Right cardiac atrium (tissue), 5 donors: ENCODE measurements around the gene ACOX3. TPM values are rescaled to one million over a fixed set of nuclear protein-coding genes. Genes with fewer than 3 reads are reported as not detected.

Experiments used
- ATAC-seq, 2 donors: fragments of 200-7000 bp; cut with Tn5 transposase; one replicate each; pipeline versions ENCODE4 v1.8.0 to v1.9.1; 2020; ENCODE audit warnings: moderate library complexity in 2 of 2, mild to moderate bottlenecking in 1 of 2
- DNase-seq, 3 donors: peaks; one replicate each; pipeline ENCODE4 v3.0.0-alpha.2; 2020
- H3K27ac ChIP-seq: one replicate; pipeline ENCODE4 v1.5.1; 2013; ENCODE audit warnings: mild to moderate bottlenecking, low read length, control low read depth, moderate library complexity
- H3K27me3 ChIP-seq: one replicate; pipeline ENCODE4 v1.6.1; 2013; ENCODE audit not compliant: control insufficient read depth, insufficient read depth
- H3K4me1 ChIP-seq: one replicate; pipeline ENCODE4 v1.6.1; 2013; ENCODE audit warnings: low read length; ENCODE audit not compliant: control insufficient read depth, insufficient read depth
- H3K4me3 ChIP-seq: one replicate; pipeline ENCODE4 v1.5.1; 2013; ENCODE audit warnings: low read length, control low read depth
- H3K9me3 ChIP-seq: one replicate; pipeline ENCODE4 v1.6.1; 2013; ENCODE audit warnings: low read length; ENCODE audit not compliant: control insufficient read depth
- WGBS: extraction: QIAGEN DNeasy Blood & Tissue Kit; methylation state at CpG from one replicate; pipeline ENCODE4 v1.1.7; 2013; 5-methylcytosine and 5-hydroxymethylcytosine counted together
- intact Hi-C, 4 donors: fragments of 100-400 bp; cut with DNase I; formaldehyde crosslinking; loops; one replicate each; pipeline versions ENCODE4 v1.11.0 to v1.14.0; 2022 to 2023
- polyA plus RNA-seq: library from polyadenylated mRNA; stranded (reverse); fragments of 200-250 nt; gene quantifications from one replicate; pipeline ENCODE4 v1.2.3, GENCODE V29; 2013
- total RNA-seq, 4 donors: library from RNA; stranded (reverse); fragmentation: NEBNext Ultra II Directional; extraction: Animal tissue kit (Norgen Biotek cat#: 25700); gene quantifications; one replicate each; pipeline ENCODE4 v1.2.1, GENCODE V29; 2021
- donor health status: healthy with polysubstance abuse.
- donor health status: DM: no; HTN: yes; CAD: no.
- donor health status: DM: no; HTN: no; CAD: no.
- donor health status: DM: no; HTN: yes; CAD: no; lungs with severe emphysema.
- donor health status: DM: yes; HTN: yes; CAD: no.

The ACOX3 gene
- total and polyA plus RNA-seq, 5 donors = 25.7 to 94.8 (median 54.3) TPM

DNA sequence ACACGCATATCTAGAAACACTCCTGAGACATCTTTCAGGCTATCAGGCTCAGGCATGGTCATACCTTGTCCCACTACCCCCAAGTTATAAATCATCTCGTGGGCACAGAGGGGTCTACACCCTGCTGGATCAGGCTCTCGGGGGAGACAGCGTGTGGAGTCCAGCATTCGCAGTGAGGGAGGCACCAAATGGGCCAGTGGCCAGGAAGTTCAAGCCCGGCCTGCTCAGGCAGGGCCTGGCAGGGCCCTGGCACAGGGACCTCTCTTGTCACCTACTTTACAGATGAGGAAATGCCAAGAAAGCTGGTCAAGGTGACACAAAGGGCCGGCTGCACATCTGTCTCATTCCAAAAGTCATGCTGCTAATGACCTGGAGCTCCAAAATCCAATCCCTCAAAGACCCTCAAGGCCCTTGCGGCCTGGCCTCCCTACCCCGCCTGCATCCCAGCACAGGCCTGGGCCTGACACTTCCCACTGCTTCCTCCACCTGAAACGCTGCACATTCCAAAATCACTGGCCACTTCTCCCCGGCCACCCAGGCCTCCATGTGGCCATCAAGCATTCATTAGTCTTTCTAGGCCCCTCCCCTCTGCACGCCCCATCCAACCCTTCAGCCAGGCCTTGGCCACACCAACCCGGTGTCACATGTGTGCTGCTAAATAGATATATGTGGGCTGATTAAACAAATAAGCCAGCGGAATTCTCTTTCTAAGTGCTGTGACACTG, 35.6 kb downstream of the ACOX3 start:
- H3K27me3 ChIP-seq = no peaks in the 10 kb centered on the region
- WGBS = 65% methylated on average over 14 of the region's 14 CpGs
- ATAC-seq (peak in 1 of 2 donors; percentile 29), DNase-seq (peak in 2 of 3 donors; percentile 31 to 74)
- peaks cover 4% of the 10 kb centered on the region for H3K4me1 ChIP-seq
- no peak overlapping the region for H3K4me3 ChIP-seq
- no peaks in the 10 kb centered on the region for H3K9me3 ChIP-seq
- H3K27ac ChIP-seq = no peak overlapping the region
- intact Hi-C loops = loop anchor here in 3 of 4 donors (5.0 to 10.0 kb wide), 4 partner anchors 128 to 163 kb away; no protein-coding TSS in a partner anchor

DNA sequence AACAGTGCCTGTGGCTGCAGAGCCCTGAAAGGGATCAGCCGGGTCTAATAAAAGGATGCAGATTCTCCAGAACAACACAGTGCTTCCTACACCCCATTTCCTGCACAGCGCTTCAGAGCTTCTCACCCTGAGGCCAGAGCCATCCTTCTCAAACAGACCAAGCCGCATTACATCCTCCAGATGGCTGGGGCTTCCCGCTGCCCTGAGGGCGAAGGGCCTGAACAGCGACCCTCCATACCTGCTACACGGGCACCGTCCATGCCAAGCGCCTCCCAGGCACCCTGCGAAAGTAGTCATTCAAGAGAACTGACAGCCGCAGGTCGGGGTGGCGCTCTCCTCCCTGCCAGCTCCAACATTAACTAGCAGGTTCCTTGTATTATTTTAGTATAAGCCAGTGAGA, 36.5 kb downstream of the ACOX3 start:
- 82% methylated on average over 13 of the region's 13 CpGs for WGBS
- Histone ChIP-seq H3K27ac (no peak overlapping the region), H3K4me1 (peaks cover 4% of the 10 kb centered on the region), H3K9me3 (no peaks in the 10 kb centered on the region), H3K4me3 (no peak overlapping the region), H3K27me3 (no peaks in the 10 kb centered on the region)
- peak in 1 of 3 donors; percentile 56 for DNase-seq
- ATAC-seq = no peak
- intact Hi-C loops = loop anchor here (1.0 to 10.0 kb wide), 6 partner anchors 127 to 162 kb away; no protein-coding TSS in a partner anchor

- intact Hi-C loops = loop anchor here (1.0 to 10.0 kb wide), 6 partner anchors 126 to 161 kb away; no protein-coding TSS in a partner anchor
- no peak overlapping the region for H3K27ac ChIP-seq
- 46% methylated on average over 12 of the region's 12 CpGs for WGBS
- H3K9me3 ChIP-seq = no peaks in the 10 kb centered on the region
- H3K27me3 ChIP-seq = no peaks in the 10 kb centered on the region
- peaks cover 4% of the 10 kb centered on the region for H3K4me1 ChIP-seq
- H3K4me3 ChIP-seq = no peak overlapping the region
- DNase-seq (peak; percentile 91 to 96 (median 96)), ATAC-seq (peak; percentile 79 to 86)
These were observed 37.3 kb downstream of the ACOX3 start for GRCh38 chr4:8403173-8403753.

DNA sequence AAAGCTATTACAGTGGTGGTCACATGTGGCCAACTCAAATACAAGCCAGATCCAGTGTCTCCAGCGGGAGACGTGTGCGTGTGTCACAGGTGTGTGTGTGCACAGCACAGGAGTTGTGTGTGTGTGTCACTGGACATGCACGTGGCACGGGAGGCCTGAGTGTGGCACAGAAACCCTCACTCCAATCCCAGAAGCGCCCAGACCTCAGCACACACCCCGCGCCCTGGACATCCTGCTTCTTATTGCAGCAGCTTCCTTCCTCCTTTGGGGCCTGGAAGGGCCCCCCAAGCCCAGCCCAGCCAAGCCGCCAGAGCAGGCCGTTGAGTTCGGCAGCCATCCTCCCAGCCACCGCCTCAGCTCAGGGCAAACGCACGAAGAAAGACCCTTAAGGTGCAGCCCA, 37.9 kb downstream of the ACOX3 start:
- DNase-seq (peak; percentile 63 to 83 (median 82)), ATAC-seq (peak; percentile 51 to 74)
- Histone ChIP-seq H3K4me1 (peaks cover 4% of the 10 kb centered on the region), H3K27me3 (no peaks in the 10 kb centered on the region), H3K4me3 (no peak overlapping the region), H3K27ac (peak overlapping the region; percentile 66), H3K9me3 (no peaks in the 10 kb centered on the region)
- WGBS = 62% methylated on average over 14 of the region's 14 CpGs
- intact Hi-C loops = loop anchor here (1.0 to 10.0 kb wide), 6 partner anchors 125 to 160 kb away; no protein-coding TSS in a partner anchor

- Histone ChIP-seq H3K4me1 (peaks cover 4% of the 10 kb centered on the region), H3K27me3 (no peaks in the 10 kb centered on the region), H3K27ac (peak overlapping the region; percentile 34), H3K9me3 (no peaks in the 10 kb centered on the region), H3K4me3 (no peak overlapping the region)
- intact Hi-C loops = loop anchor here in 3 of 4 donors (2.0 to 10.0 kb wide), 5 partner anchors 125 to 160 kb away; no protein-coding TSS in a partner anchor
- DNase-seq (peak in 2 of 3 donors; percentile 76), ATAC-seq (peak; percentile 50 to 66)
- 47% methylated on average over 11 of the region's 11 CpGs for WGBS
These were observed 38.3 kb downstream of the ACOX3 start for GRCh38 chr4:8402181-8402597.

DNA sequence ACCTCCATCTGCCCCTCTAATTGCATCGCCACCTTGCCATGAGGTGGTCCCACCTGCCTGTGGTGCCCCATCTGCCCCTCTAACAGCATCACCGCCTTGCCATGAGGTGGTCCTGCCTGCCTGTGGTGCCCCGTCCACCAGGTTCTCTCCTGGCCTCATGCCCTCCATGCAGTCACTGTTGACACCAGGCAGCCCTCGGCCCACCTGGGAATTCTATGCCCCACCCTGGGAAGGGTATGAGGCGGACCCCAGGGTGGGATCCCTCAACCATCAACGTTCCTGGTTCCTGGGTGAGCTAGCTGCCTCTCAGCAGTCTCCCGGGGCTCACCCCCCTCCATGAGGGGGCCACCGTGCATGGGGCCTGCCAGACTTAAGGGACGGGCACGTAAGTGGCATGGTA, 38.9 kb downstream of the ACOX3 start:
- Histone ChIP-seq H3K4me1 (peaks cover 4% of the 10 kb centered on the region), H3K27ac (peak overlapping the region; percentile 34), H3K4me3 (no peak overlapping the region), H3K9me3 (no peaks in the 10 kb centered on the region), H3K27me3 (no peaks in the 10 kb centered on the region)
- intact Hi-C loops = loop anchor here in 3 of 4 donors (2.0 to 10.0 kb wide), 5 partner anchors 124 to 159 kb away; no protein-coding TSS in a partner anchor
- DNase-seq (peak in 1 of 3 donors; percentile 57), ATAC-seq (no peak)
- WGBS = 87% methylated on average over 10 of the region's 10 CpGs

DNA sequence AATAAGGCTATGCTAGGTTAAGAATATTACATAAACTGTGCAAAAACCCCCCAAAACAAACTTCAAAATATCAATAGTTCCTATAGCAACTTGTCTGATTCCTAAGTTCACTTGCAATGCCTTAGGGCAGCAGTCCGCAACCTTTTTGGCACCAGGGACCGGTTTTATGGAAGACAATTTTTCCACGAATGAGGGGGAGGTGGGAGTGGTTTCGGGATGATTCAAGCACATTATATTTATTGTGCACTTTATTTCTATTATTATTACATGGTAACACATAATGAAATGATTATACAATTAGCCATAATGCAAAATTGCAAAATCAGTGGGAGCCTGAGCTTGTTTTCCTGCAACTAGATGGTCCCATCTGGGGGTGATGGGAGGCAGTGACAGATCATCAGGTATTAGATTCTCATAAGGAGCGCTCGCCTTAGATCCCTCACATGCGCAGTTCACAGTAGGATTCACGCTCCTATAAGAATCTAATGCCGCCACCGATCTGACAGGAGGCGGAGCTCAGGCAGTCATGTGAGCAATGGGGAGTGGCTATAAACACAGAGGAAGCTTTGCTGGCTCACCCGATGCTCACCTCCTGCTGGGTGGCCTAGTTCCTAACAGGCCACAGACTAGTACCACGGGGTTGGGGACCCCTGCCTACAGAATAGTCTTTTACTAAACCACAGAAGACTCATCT, 39.7 kb downstream of the ACOX3 start:
- Histone ChIP-seq H3K4me1 (peaks cover 4% of the 10 kb centered on the region), H3K27me3 (no peaks in the 10 kb centered on the region), H3K9me3 (no peaks in the 10 kb centered on the region), H3K4me3 (no peak overlapping the region), H3K27ac (no peak overlapping the region)
- DNase-seq (peak in 1 of 3 donors; percentile 22), ATAC-seq (no peak)
- WGBS = 93% methylated on average over 13 of the region's 13 CpGs
- intact Hi-C loops = loop anchor here in 3 of 4 donors (5.0 to 10.0 kb wide), 4 partner anchors 123 to 158 kb away; no protein-coding TSS in a partner anchor

GRCh38 chr4:8399298-8399697, 41.2 kb downstream of the ACOX3 start:
- 87% methylated on average over 15 of the region's 15 CpGs for WGBS
- Histone ChIP-seq H3K27me3 (no peaks in the 10 kb centered on the region), H3K4me1 (peaks cover 10% of the 10 kb centered on the region), H3K9me3 (no peaks in the 10 kb centered on the region), H3K27ac (no peak overlapping the region), H3K4me3 (no peak overlapping the region)
- DNase-seq = peak in 1 of 3 donors; percentile 29
- intact Hi-C loops = loop anchor here in 2 of 4 donors (5.0 to 10.0 kb wide), 3 partner anchors 54 to 157 kb away; no protein-coding TSS in a partner anchor
- no peak for ATAC-seq

DNA sequence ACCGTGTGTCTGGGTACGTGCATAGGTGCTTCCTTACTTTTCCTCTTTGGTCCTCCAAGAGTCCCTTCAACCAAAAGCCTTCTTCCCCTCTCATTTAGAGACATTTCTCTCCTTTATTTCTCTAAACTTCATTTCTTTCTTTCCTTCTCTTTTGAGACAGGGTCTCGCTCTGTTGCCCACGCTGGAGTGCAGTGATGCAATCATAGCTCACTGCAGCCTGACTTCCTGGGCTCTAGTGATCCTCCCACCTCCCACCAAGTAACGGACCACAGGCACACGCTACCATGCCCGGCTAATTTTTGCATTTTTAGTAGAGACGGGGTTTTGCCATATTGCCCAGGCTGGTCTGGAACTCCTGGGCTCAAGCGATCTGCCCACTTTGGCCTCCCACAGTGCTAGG, 42.2 kb downstream of the ACOX3 start:
- intact Hi-C loops = loop anchor here in 2 of 4 donors (5.0 to 10.0 kb wide), 3 partner anchors 54 to 156 kb away; no protein-coding TSS in a partner anchor
- no peak for ATAC-seq

GRCh38 chr4:8396762-8397406, 43.6 kb downstream of the ACOX3 start:
- H3K27me3 ChIP-seq = no peaks in the 10 kb centered on the region
- peaks cover 11% of the 10 kb centered on the region for H3K4me1 ChIP-seq
- DNase-seq = peak in 2 of 3 donors; percentile 45 to 53
- intact Hi-C loops = loop anchor here in 2 of 4 donors (5.0 to 10.0 kb wide), 3 partner anchors 52 to 155 kb away; no protein-coding TSS in a partner anchor
- H3K9me3 ChIP-seq = no peaks in the 10 kb centered on the region
- H3K27ac ChIP-seq = no peak overlapping the region
- no peak overlapping the region for H3K4me3 ChIP-seq
- WGBS = 94% methylated on average over 27 of the region's 27 CpGs
- no peak for ATAC-seq

More for the DNA sequence above, 42.2 kb downstream of the ACOX3 start:
- Histone ChIP-seq H3K4me1 (peaks cover 11% of the 10 kb centered on the region), H3K9me3 (no peaks in the 10 kb centered on the region), H3K27ac (no peak overlapping the region), H3K27me3 (no peaks in the 10 kb centered on the region), H3K4me3 (no peak overlapping the region)
- 90% methylated on average over 9 of the region's 9 CpGs for WGBS
- DNase-seq = no peak
